Keratinocyte (primary cell): Measurements from ENCODE around the gene SLC35F2. TPM values are rescaled to one million over a fixed set of nuclear protein-coding genes. Genes with fewer than 3 reads are reported as not detected.
A peak's percentile ranks its signal among the peaks of the same experiment; 100 is the strongest.

Experiments used
- DNase-seq: peaks from one replicate; pipeline ENCODE4 v3.0.0-alpha.2; 2011; ENCODE audit warnings: low read depth, missing footprints, low spot score
- FAIRE-seq: peaks from 2 replicates; lab custom pipeline; 2011; peaks lifted over from hg19 to GRCh38; lab: Jason Lieb, UNC
- H2AFZ ChIP-seq: 2 replicates; pipeline ENCODE4 v1.6.0; 2012; ENCODE audit warnings: low read length, control low read depth, inconsistent platforms; ENCODE audit not compliant: control insufficient read depth
- H3K27ac ChIP-seq: 2 replicates; pipeline ENCODE4 v1.5.1; 2011; ENCODE audit warnings: low read length; ENCODE audit not compliant: control insufficient read depth, insufficient read depth
- H3K27me3 ChIP-seq: 3 replicates; pipeline ENCODE4 v1.6.0; 2011; ENCODE audit warnings: low read length; ENCODE audit not compliant: control insufficient read depth, insufficient read depth; ENCODE audit errors: extremely low read depth
- H3K36me3 ChIP-seq, 2 experiments: 2 replicates in 1 of 2; 3 replicates in 1 of 2; pipeline ENCODE4 v1.5.1; 2011; ENCODE audit warnings: low read length in 2 of 2, mild to moderate bottlenecking in 1 of 2; ENCODE audit not compliant: control insufficient read depth in 2 of 2, insufficient read depth in 2 of 2; ENCODE audit errors: extremely low read depth in 1 of 2
- H3K4me1 ChIP-seq: 3 replicates; pipeline ENCODE4 v1.5.1; 2011; ENCODE audit warnings: low read length; ENCODE audit not compliant: control insufficient read depth, insufficient read depth; ENCODE audit errors: extremely low read depth
- H3K4me2 ChIP-seq: 3 replicates; pipeline ENCODE4 v1.6.0; 2011; ENCODE audit warnings: low read depth, low read length; ENCODE audit not compliant: control insufficient read depth, insufficient read depth; ENCODE audit errors: extremely low read depth
- H3K4me3 ChIP-seq, 3 experiments: fragments of 200-600 bp in 1 of 3; sonication (generic) in 1 of 3; 2 replicates in 2 of 3; 3 replicates in 1 of 3; pipeline ENCODE4 v1.5.1; 2011 to 2016; ENCODE audit warnings: low read length in 3 of 3, mild to moderate bottlenecking in 3 of 3, control low read depth in 2 of 3, inconsistent platforms in 1 of 3, low read depth in 1 of 3, mixed read lengths in 1 of 3, mixed run types in 1 of 3, moderate library complexity in 1 of 3; ENCODE audit not compliant: control insufficient read depth in 2 of 3, insufficient read depth in 2 of 3; ENCODE audit errors: extremely low read depth in 1 of 3
- H3K79me2 ChIP-seq: 2 replicates; pipeline ENCODE4 v1.6.0; 2012; ENCODE audit warnings: low read length; ENCODE audit not compliant: control insufficient read depth, insufficient read depth
- H3K9ac ChIP-seq: 3 replicates; pipeline ENCODE4 v1.6.0; 2011; ENCODE audit warnings: low read length; ENCODE audit not compliant: control insufficient read depth, insufficient read depth; ENCODE audit errors: extremely low read depth
- H3K9me1 ChIP-seq: 3 replicates; pipeline ENCODE4 v1.6.0; 2011; ENCODE audit warnings: low read length; ENCODE audit not compliant: control insufficient read depth, insufficient read depth; ENCODE audit errors: extremely low read depth
- H3K9me3 ChIP-seq: 2 replicates; pipeline ENCODE4 v1.5.1; 2012; ENCODE audit warnings: low read depth, low read length; ENCODE audit not compliant: control insufficient read depth
- H4K20me1 ChIP-seq: 3 replicates; pipeline ENCODE4 v1.6.0; 2011; ENCODE audit warnings: low read length; ENCODE audit not compliant: control insufficient read depth, insufficient read depth; ENCODE audit errors: extremely low read depth
- CTCF ChIP-seq, 3 experiments: IDR thresholded peaks in 1 of 3; conservative IDR thresholded peaks in 1 of 3; optimal IDR thresholded peaks in 1 of 3; 2 replicates in 2 of 3; 3 replicates in 1 of 3; pipeline versions ENCODE3 to v1.5.1; 2011; ENCODE audit warnings: low read length in 3 of 3, mild to moderate bottlenecking in 3 of 3, moderate library complexity in 2 of 3, control low read depth in 1 of 3, inconsistent platforms in 1 of 3; ENCODE audit not compliant: insufficient read depth in 2 of 3; ENCODE audit errors: extremely low read depth in 1 of 3
- EZH2 ChIP-seq: IDR thresholded peaks from one replicate; pipeline ENCODE4 v1.6.1; 2012; ENCODE audit warnings: inconsistent platforms, mild to moderate bottlenecking, low read length, moderate library complexity
- dilution Hi-C: fragments of 300-500 bp; cut with MboI; formaldehyde crosslinking; loops from one replicate; pipeline ENCODE4 v1.7.0; 2020; ENCODE audit warnings: low sequenced_read_pairs; ENCODE audit not compliant: extremely low pct_ligation_motif_present
- polyA plus RNA-seq, 5 experiments: library from polyadenylated mRNA; depleted of rRNA in 3 of 5; stranded (reverse) in 3 of 5; stranded (forward) in 1 of 5; unstranded in 1 of 5; fragments of >200 nt; gene quantifications; 1 replicate in 1 of 5; 2 replicates in 3 of 5; 3 replicates in 1 of 5; pipeline versions ENCODE4 v1.2.1 to v1.2.3, GENCODE V29; 2011 to 2012; ENCODE audit warnings: missing spikeins in 2 of 5, low read depth in 1 of 5, low replicate concordance in 1 of 5

The SLC35F2 gene
- polyA plus RNA-seq, 1 donor (not counting 4 experiments of a cell fraction or from before 2014, with no cell fraction given) = 47.2 TPM

DNA sequence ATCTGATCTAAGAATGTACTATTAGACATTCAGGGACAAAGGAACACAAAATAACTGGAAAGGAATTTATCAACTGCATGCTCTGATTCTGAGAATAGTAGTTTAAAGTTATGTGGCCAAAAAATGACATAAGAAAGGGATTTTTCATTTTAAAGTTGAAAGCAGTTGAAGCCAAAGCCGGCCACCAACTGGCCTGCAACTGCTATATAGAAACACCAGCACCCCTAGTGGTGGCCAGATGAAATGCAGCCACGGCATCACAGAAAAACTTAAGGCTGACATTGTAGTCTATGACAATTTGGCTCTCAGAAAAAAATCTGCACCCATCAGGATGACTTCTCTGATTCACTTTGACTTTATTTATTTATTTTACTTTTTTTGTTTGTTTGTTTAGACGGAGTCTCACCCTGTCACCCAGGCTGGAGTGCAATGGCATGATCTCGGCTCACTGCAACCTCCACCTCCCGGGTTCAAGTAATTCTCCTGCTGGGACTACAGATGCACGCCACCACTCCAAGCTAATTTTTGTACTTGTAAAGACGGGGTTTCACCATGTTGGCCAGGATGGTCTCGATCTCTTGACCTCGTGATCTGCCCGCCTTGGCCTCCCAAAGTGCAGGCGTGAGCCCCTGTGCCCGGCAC is 59.2 kb downstream of the SLC35F2 start:
- peaks cover 1 to 12% of the 10 kb centered on the region in 2 experiments for H3K36me3 ChIP-seq
- no peak overlapping the region for H3K4me3 ChIP-seq
- H3K9me1 ChIP-seq = no peaks in the 10 kb centered on the region
- no peak overlapping the region for H3K9ac ChIP-seq
- H3K27me3 ChIP-seq = no peaks in the 10 kb centered on the region
- no peak overlapping the region for H3K4me2 ChIP-seq
- DNase-seq (peak; percentile 35), FAIRE-seq (no peak)
- no peak overlapping the region for H2AFZ ChIP-seq
- no peak for TF ChIP-seq EZH2
- TF ChIP-seq CTCF (optimal IDR thresholded peaks at IDR 0.05 in 1 of 3, IDR thresholded peaks at IDR 0.05 in 1 of 3, conservative IDR thresholded peaks at IDR 0.05 in 1 of 3; ENCODE audit: extremely low read depth in 1 of 3, insufficient read depth in 2 of 3, low read length in 3 of 3) = peak; percentile 80 to 93 (median 92)
- H3K9me3 ChIP-seq = no peaks in the 10 kb centered on the region
- no peaks in the 10 kb centered on the region for H3K4me1 ChIP-seq
- no peaks in the 10 kb centered on the region for H4K20me1 ChIP-seq
- peaks cover 2% of the 10 kb centered on the region for H3K79me2 ChIP-seq
- dilution Hi-C loops = no loop called here
- no peak overlapping the region for H3K27ac ChIP-seq

GRCh38 chr11:107792049-107792443 is 66.5 kb downstream of the SLC35F2 start:
- no peaks in the 10 kb centered on the region for H3K27me3 ChIP-seq
- H3K79me2 ChIP-seq = peaks cover 2% of the 10 kb centered on the region
- H3K9me1 ChIP-seq = no peaks in the 10 kb centered on the region
- no peaks in the 10 kb centered on the region for H4K20me1 ChIP-seq
- no peaks in the 10 kb centered on the region for H3K4me1 ChIP-seq
- H3K36me3 ChIP-seq = peaks cover 9 to 12% of the 10 kb centered on the region in 2 experiments
- no peak overlapping the region for H3K27ac ChIP-seq
- H2AFZ ChIP-seq = no peak overlapping the region
- FAIRE-seq = no peak
- H3K4me2 ChIP-seq = no peak overlapping the region
- TF ChIP-seq CTCF (optimal IDR thresholded peaks at IDR 0.05 in 1 of 3, IDR thresholded peaks at IDR 0.05 in 1 of 3, conservative IDR thresholded peaks at IDR 0.05 in 1 of 3; ENCODE audit: extremely low read depth in 1 of 3, insufficient read depth in 2 of 3, low read length in 3 of 3) (no peak), EZH2 (no peak)
- H3K4me3 ChIP-seq = no peak overlapping the region
- DNase-seq = no peak
- no peak overlapping the region for H3K9ac ChIP-seq
- dilution Hi-C loops = no loop called here
- no peaks in the 10 kb centered on the region for H3K9me3 ChIP-seq
